Lung (tissue), 13 donors: ENCODE measurements around the gene SLC4A3. TPM values are rescaled to one million over a fixed set of nuclear protein-coding genes. Genes with fewer than 3 reads are reported as not detected.
A peak's percentile ranks its signal among the peaks of the same experiment; 100 is the strongest.

Experiments
- ATAC-seq: fragments of 200-7000 bp; cut with Tn5 transposase; one replicate; pipeline ENCODE4 v1.9.1; 2020; ENCODE audit warnings: moderate number of reproducible peaks; ENCODE audit not compliant: insufficient read depth, low FRiP score
- DNase-seq, 3 donors: peaks; one replicate each; pipeline ENCODE4 v3.0.0-alpha.2; 2013 to 2017
- H3K27ac ChIP-seq, 2 donors: one replicate each; pipeline ENCODE4 v1.5.1; 2013; ENCODE audit warnings: mild to moderate bottlenecking in 2 of 2, moderate library complexity in 2 of 2, control low read depth in 1 of 2, inconsistent platforms in 1 of 2, low read depth in 1 of 2, low read length in 1 of 2
- H3K27me3 ChIP-seq, 3 donors: one replicate each; pipeline ENCODE4 v1.5.1; 2013; ENCODE audit warnings: low read length in 2 of 3; ENCODE audit not compliant: control insufficient read depth in 3 of 3, insufficient read depth in 3 of 3
- H3K36me3 ChIP-seq, 4 donors: one replicate each; pipeline ENCODE4 v1.5.1; 2013; ENCODE audit warnings: low read length in 4 of 4, mild to moderate bottlenecking in 1 of 4, moderate library complexity in 1 of 4; ENCODE audit not compliant: control insufficient read depth in 4 of 4, insufficient read depth in 4 of 4
- H3K4me1 ChIP-seq, 5 donors: one replicate each; pipeline ENCODE4 v1.5.1; 2013; ENCODE audit warnings: low read length in 5 of 5, mild to moderate bottlenecking in 2 of 5, moderate library complexity in 1 of 5; ENCODE audit not compliant: control insufficient read depth in 5 of 5, insufficient read depth in 5 of 5
- H3K4me3 ChIP-seq: one replicate; pipeline ENCODE4 v1.5.1; 2013; ENCODE audit warnings: mild to moderate bottlenecking, control low read depth, moderate library complexity
- H3K9ac ChIP-seq, 2 donors: one replicate each; pipeline ENCODE4 v1.5.1; 2013; ENCODE audit warnings: low read length in 2 of 2, control low read depth in 1 of 2; ENCODE audit not compliant: insufficient read depth in 1 of 2
- H3K9me3 ChIP-seq, 4 donors: one replicate each; pipeline ENCODE4 v1.5.1; 2013; ENCODE audit warnings: low read length in 3 of 4, mild to moderate bottlenecking in 1 of 4, moderate library complexity in 1 of 4; ENCODE audit not compliant: control insufficient read depth in 4 of 4, insufficient read depth in 3 of 4
- CTCF ChIP-seq: IDR thresholded peaks from 2 replicates; pipeline ENCODE4 v1.5.1; 2012; ENCODE audit warnings: mild to moderate bottlenecking; ENCODE audit errors: control extremely low read depth, extremely low read depth
- WGBS, 2 donors: extraction: QIAGEN DNeasy Blood & Tissue Kit; methylation state at CpG; one replicate each; pipeline ENCODE4 v1.1.7; 2013; 5-methylcytosine and 5-hydroxymethylcytosine counted together
- polyA plus RNA-seq, 2 donors: library from polyadenylated mRNA; stranded (reverse); fragments of 200-250 nt; gene quantifications; one replicate each; pipeline ENCODE4 v1.2.1, GENCODE V29; 2013
- small RNA-seq: library from RNA; depleted of rRNA; stranded (forward); fragments of <200 nt; gene quantifications from one replicate; pipeline ENCODE3, GENCODE V24; 2014; ENCODE audit warnings: low replicate concordance
- total RNA-seq, 2 donors: library from RNA; depleted of rRNA in 1 of 2; stranded (reverse); fragments of >200 nt in 1 of 2; gene quantifications; one replicate each; pipeline ENCODE4 v1.2.1, GENCODE V29; 2014 to 2021
- donor health status: control.
- donor health status: control.
- donor health status: Bipolar disorder and iron deficiency.
- donor health status: healthy.
- donor health status: DM: yes; HTN: yes; CAD: no.

SLC4A3 gene
- total and polyA plus RNA-seq, 4 donors, result 0.59 to 3.2 (median 1.2) TPM

GRCh38 chr2:219688560-219689445, 61.4 kb downstream of the SLC4A3 start:
- no peak for TF ChIP-seq CTCF
- no peak for DNase-seq
- no peaks in the 10 kb centered on the region for H3K36me3 ChIP-seq
- peak overlapping the region in 1 of 2 donors; percentile 71 for H3K27ac ChIP-seq
- WGBS, 2 donors, result 69 to 77% methylated on average over 23 of the region's 23 CpGs
- H3K9me3 ChIP-seq, result no peaks in the 10 kb centered on the region
- no peak for ATAC-seq
- no peak overlapping the region for H3K9ac ChIP-seq
- no peak overlapping the region for H3K4me3 ChIP-seq
- peaks cover 0 to 5% (median 0%) of the 10 kb centered on the region in 5 donors for H3K4me1 ChIP-seq
- H3K27me3 ChIP-seq, result no peaks in the 10 kb centered on the region

GRCh38 chr2:219689676-219690628, 62.5 kb downstream of the SLC4A3 start:
- no peaks in the 10 kb centered on the region for H3K9me3 ChIP-seq
- H3K27ac ChIP-seq, result peak overlapping the region in 1 of 2 donors; percentile 71
- TF ChIP-seq CTCF, result peak; percentile 36
- H3K36me3 ChIP-seq, result no peaks in the 10 kb centered on the region
- WGBS, 2 donors, result 38 to 48% methylated on average over 17 of the region's 17 CpGs
- H3K27me3 ChIP-seq, result no peaks in the 10 kb centered on the region
- peak; percentile 71 for ATAC-seq
- no peak overlapping the region for H3K9ac ChIP-seq
- H3K4me3 ChIP-seq, result no peak overlapping the region
- H3K4me1 ChIP-seq, result peaks cover 0 to 5% (median 0%) of the 10 kb centered on the region in 5 donors
- peak; percentile 72 to 88 (median 79) for DNase-seq

GRCh38 chr2:219691571-219691970, 64.1 kb downstream of the SLC4A3 start:
- DNase-seq (no peak), ATAC-seq (no peak)
- H3K9me3 ChIP-seq, result peaks cover 0 to 1% (median 0%) of the 10 kb centered on the region in 4 donors
- no peaks in the 10 kb centered on the region for H3K27me3 ChIP-seq
- 78 to 84% methylated on average over 10 of the region's 10 CpGs for WGBS, 2 donors
- no peak overlapping the region for H3K27ac ChIP-seq
- H3K9ac ChIP-seq, result no peak overlapping the region
- no peak for TF ChIP-seq CTCF
- H3K4me1 ChIP-seq, result no peaks in the 10 kb centered on the region
- H3K4me3 ChIP-seq, result no peak overlapping the region
- no peaks in the 10 kb centered on the region for H3K36me3 ChIP-seq

Small RNA genes lying within 50 kb of the gene (small RNA-seq; reads per million reads assigned to genes)
- not detected for gene RN7SKP213

Other genes starting within 250 kb of the SLC4A3 start
- 10 to 100 TPM; 73.7 to 78.6 TPM for gene DNPEP, start 239.7 kb upstream of the SLC4A3 start, total RNA-seq
- 10 to 100 TPM; 82.9 to 89.7 TPM for gene DNPEP, start 239.7 kb upstream of the SLC4A3 start, polyA plus RNA-seq
- 10 to 100 TPM; 23.9 to 88.7 TPM for gene DES, start 209.3 kb upstream of the SLC4A3 start, total RNA-seq
- gene DES, start 209.3 kb upstream of the SLC4A3 start, polyA plus RNA-seq, result 100 to 1,000 TPM in 1 of 2 donors, 10 to 100 TPM in 1; 27.2 to 108 TPM
- gene SPEG, start 192.8 kb upstream of the SLC4A3 start, total RNA-seq, result 10 to 100 TPM in 1 of 2 donors, 1 to 10 TPM in 1; 8.7 to 15.6 TPM
- gene SPEG, start 192.8 kb upstream of the SLC4A3 start, polyA plus RNA-seq, result 10 to 100 TPM in 1 of 2 donors, 1 to 10 TPM in 1; 3.7 to 10.5 TPM
- 10 to 100 TPM; 18.8 to 48.9 TPM for gene GMPPA, start 128.7 kb upstream of the SLC4A3 start, total RNA-seq
- 10 to 100 TPM; 30.7 to 46.6 TPM for gene GMPPA, start 128.7 kb upstream of the SLC4A3 start, polyA plus RNA-seq
- under 1 TPM; 0.26 to 0.43 TPM for gene ASIC4, start 113.1 kb upstream of the SLC4A3 start, total RNA-seq
- under 1 TPM; 0.02 TPM for gene ASIC4, start 113.1 kb upstream of the SLC4A3 start, polyA plus RNA-seq
- gene CHPF, start 83.8 kb upstream of the SLC4A3 start, total RNA-seq, result 10 to 100 TPM; 42.7 to 89.6 TPM
- 10 to 100 TPM; 44.6 to 71.6 TPM for gene CHPF, start 83.8 kb upstream of the SLC4A3 start, polyA plus RNA-seq
- 1 to 10 TPM; 1.3 to 7.1 TPM for gene TMEM198, start 83.6 kb upstream of the SLC4A3 start, total RNA-seq
- gene TMEM198, start 83.6 kb upstream of the SLC4A3 start, polyA plus RNA-seq, result 1 to 10 TPM; 3.9 to 4.7 TPM
- 10 to 100 TPM; 69.6 to 75.2 TPM for gene OBSL1, start 56.1 kb upstream of the SLC4A3 start, total RNA-seq
- 10 to 100 TPM; 34.0 to 58.4 TPM for gene OBSL1, start 56.1 kb upstream of the SLC4A3 start, polyA plus RNA-seq
- under 1 TPM in 1 of 2 donors, not detected in 1; 0.58 TPM for gene INHA, start 55.3 kb upstream of the SLC4A3 start, total RNA-seq
- gene INHA, start 55.3 kb upstream of the SLC4A3 start, polyA plus RNA-seq, result under 1 TPM; 0.47 to 0.98 TPM
- gene STK11IP, start 29.8 kb upstream of the SLC4A3 start, total RNA-seq, result 10 to 100 TPM; 21.5 to 46.0 TPM
- gene STK11IP, start 29.8 kb upstream of the SLC4A3 start, polyA plus RNA-seq, result 10 to 100 TPM; 21.7 to 24.5 TPM